GM19438 (cell line): ENCODE data around the gene KCNAB1.
"Not testable (repeated sequence)": the region's sequence is repeated elsewhere in the genome, so short reads cannot be mapped to it uniquely, and the experiment has no call there.

Source experiments
- ATAC-seq: cut with Tn5 transposase; IDR thresholded peaks from one replicate; pipeline ENCODE4 v1.9.1; 2021; ENCODE audit warnings: low read depth; ENCODE audit not compliant: unreplicated experiment

Gene KCNAB1

GRCh38 chr3:156172536-156172935 is 52.2 kb downstream of the KCNAB1 start:
- no peak for ATAC-seq

- ATAC-seq, result no peak
These were observed 54.0 kb downstream of the KCNAB1 start for GRCh38 chr3:156174229-156174847.

- no peak for ATAC-seq
These were observed 55.2 kb downstream of the KCNAB1 start for GRCh38 chr3:156175570-156175969.

- no peak for ATAC-seq
These were observed 55.7 kb downstream of the KCNAB1 start for GRCh38 chr3:156176048-156176447.

- ATAC-seq, result no peak
These were observed 56.3 kb downstream of the KCNAB1 start for GRCh38 chr3:156176629-156177210.

- ATAC-seq, result no peak
These were observed 59.7 kb downstream of the KCNAB1 start for GRCh38 chr3:156180077-156180476.

GRCh38 chr3:156181509-156181908 is 61.1 kb downstream of the KCNAB1 start:
- ATAC-seq, result no peak

GRCh38 chr3:156183396-156183795 is 63.0 kb downstream of the KCNAB1 start:
- ATAC-seq, result no peak

GRCh38 chr3:156184156-156184555 is 63.8 kb downstream of the KCNAB1 start:
- no peak for ATAC-seq

GRCh38 chr3:156187146-156187769 is 66.9 kb downstream of the KCNAB1 start:
- ATAC-seq, result no peak

GRCh38 chr3:156188757-156189156 is 68.4 kb downstream of the KCNAB1 start:
- ATAC-seq, result no peak

GRCh38 chr3:156189927-156190326 is 69.5 kb downstream of the KCNAB1 start:
- no peak for ATAC-seq

GRCh38 chr3:156194945-156195344 is 74.6 kb downstream of the KCNAB1 start:
- ATAC-seq, result not testable (repeated sequence)

- ATAC-seq, result not testable (repeated sequence)
These were observed 76.8 kb downstream of the KCNAB1 start for GRCh38 chr3:156197152-156197551.

- no peak for ATAC-seq
These were observed 81.3 kb downstream of the KCNAB1 start for GRCh38 chr3:156201411-156202405.

- no peak for ATAC-seq
These were observed 85.8 kb downstream of the KCNAB1 start for GRCh38 chr3:156206157-156206556.

- no peak for ATAC-seq
These were observed 87.7 kb downstream of the KCNAB1 start for GRCh38 chr3:156207802-156208685.

- no peak for ATAC-seq
These were observed 89.4 kb downstream of the KCNAB1 start for GRCh38 chr3:156209631-156210335.

- ATAC-seq, result no peak
These were observed 91.2 kb downstream of the KCNAB1 start for GRCh38 chr3:156211583-156211982.
